OCI-LY1 (cell line): ENCODE measurements around the gene GLIPR2.

Experiments
- H2AFZ ChIP-seq: fragments of 200-600 bp; sonication (generic), shearing (Covaris generic); 2 replicates; pipeline ENCODE4 v1.6.0; 2014; ENCODE audit warnings: antibody characterized with exemption, mild to moderate bottlenecking, low read length
- H3F3A ChIP-seq: fragments of 200-600 bp; sonication (generic), shearing (Covaris generic); 2 replicates; pipeline ENCODE4 v1.6.0; 2014; ENCODE audit warnings: mild to moderate bottlenecking, antibody characterized with exemption, low read length, moderate library complexity; ENCODE audit not compliant: insufficient read depth
- H3K27ac ChIP-seq: fragments of 200-600 bp; sonication (generic); 2 replicates; pipeline ENCODE4 v1.5.1; 2014; ENCODE audit warnings: low read length, mixed run types, mild to moderate bottlenecking, low read depth; ENCODE audit not compliant: poor library complexity, severe bottlenecking
- H3K27me3 ChIP-seq: fragments of 200-600 bp; sonication (generic); 2 replicates; pipeline ENCODE4 v1.6.0; 2014; ENCODE audit warnings: antibody characterized with exemption, mild to moderate bottlenecking, low read length, moderate library complexity; ENCODE audit not compliant: insufficient read depth
- H3K36me3 ChIP-seq: fragments of 200-600 bp; sonication (generic); 2 replicates; pipeline ENCODE4 v1.6.1; 2014; ENCODE audit warnings: mild to moderate bottlenecking, antibody characterized with exemption, low read length, moderate library complexity, mixed read lengths; ENCODE audit not compliant: insufficient read depth
- H3K4me1 ChIP-seq: fragments of 200-600 bp; sonication (generic); 2 replicates; pipeline ENCODE4 v1.5.1; 2014; ENCODE audit warnings: mild to moderate bottlenecking, low read length, moderate library complexity; ENCODE audit not compliant: insufficient read depth, severe bottlenecking
- H3K4me2 ChIP-seq: fragments of 200-600 bp; sonication (generic), shearing (Covaris generic); 2 replicates; pipeline ENCODE4 v1.6.1; 2014; ENCODE audit warnings: low read length
- H3K4me3 ChIP-seq: fragments of 200-600 bp; sonication (generic); 2 replicates; pipeline ENCODE4 v1.5.1; 2014; ENCODE audit warnings: low read length, low read depth, mild to moderate bottlenecking, mixed read lengths; ENCODE audit not compliant: poor library complexity, severe bottlenecking
- H3K79me2 ChIP-seq: fragments of 200-600 bp; shearing (Covaris generic); 2 replicates; pipeline ENCODE4 v1.6.1; 2016; ENCODE audit warnings: mixed run types, low read length, mixed read lengths; ENCODE audit not compliant: insufficient read depth
- H3K9ac ChIP-seq: fragments of 200-600 bp; sonication (generic), shearing (Covaris generic); 2 replicates; pipeline ENCODE4 v1.6.1; 2014; ENCODE audit warnings: mild to moderate bottlenecking, low read length, mixed read lengths
- H3K9me2 ChIP-seq: fragments of 200-600 bp; sonication (generic), shearing (Covaris generic); 2 replicates; pipeline ENCODE4 v1.6.1; 2014; ENCODE audit warnings: low read depth, mild to moderate bottlenecking, low read length, mixed read lengths
- H3K9me3 ChIP-seq: fragments of 200-600 bp; shearing (Covaris generic); 2 replicates; pipeline ENCODE4 v1.6.1; 2014; ENCODE audit warnings: low read length, mixed read lengths
- H4K20me1 ChIP-seq: fragments of 200-600 bp; sonication (generic), shearing (Covaris generic); 2 replicates; pipeline ENCODE4 v1.6.0; 2016; ENCODE audit warnings: mild to moderate bottlenecking, low read length; ENCODE audit not compliant: insufficient read depth
- EZH2 ChIP-seq: fragments of 200-600 bp; sonication (generic), shearing (Covaris generic); IDR thresholded peaks from 2 replicates; pipeline ENCODE4 v1.8.0; 2017; ENCODE audit warnings: borderline replicate concordance, mixed run types, mild to moderate bottlenecking, antibody characterized with exemption, low read length, moderate library complexity, mixed read lengths
- TF ChIP-seq, protein P1 (sequence below): fragments of 200-600 bp; sonication (generic), shearing (Covaris generic); IDR thresholded peaks from 2 replicates; pipeline ENCODE4 v1.5.1; 2017; ENCODE audit warnings: mild to moderate bottlenecking, antibody characterized with exemption, low read length, moderate library complexity, mixed read lengths

Gene GLIPR2

DNA sequence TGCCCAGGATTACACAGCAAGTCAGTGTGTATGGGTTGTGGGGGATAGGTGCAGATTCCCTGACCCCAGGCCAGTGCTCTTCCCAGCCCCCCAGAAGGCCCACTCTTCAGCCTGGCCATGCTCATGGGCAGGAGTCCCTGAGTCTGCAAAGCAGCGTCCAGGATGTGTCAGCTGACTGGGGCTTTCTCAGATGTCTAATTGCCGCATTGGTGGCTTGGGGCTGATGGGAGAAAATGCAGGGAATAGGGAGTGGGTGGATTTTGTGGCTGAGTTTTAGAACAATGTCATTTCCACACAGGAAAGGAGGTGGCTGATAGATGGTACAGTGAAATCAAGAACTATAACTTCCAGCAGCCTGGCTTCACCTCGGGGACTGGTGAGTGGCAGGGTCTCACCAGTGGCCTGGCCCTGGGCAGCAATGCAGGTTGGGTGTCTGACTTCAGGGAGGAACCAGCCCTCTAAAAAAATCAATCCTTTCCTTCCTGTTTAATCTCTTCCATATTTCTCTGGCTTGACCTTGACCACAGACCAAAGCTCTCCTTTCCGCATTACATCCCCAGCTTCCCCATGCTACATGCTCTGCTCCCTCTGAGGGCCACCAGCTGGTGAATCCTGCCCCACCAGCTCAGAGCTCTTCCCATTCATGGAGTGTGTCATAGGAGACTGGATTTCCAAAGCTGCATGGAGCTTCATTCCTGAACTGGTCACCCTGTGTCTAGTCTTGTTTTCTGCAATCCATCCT lies 14.2 kb downstream of the GLIPR2 start:
- TF ChIP-seq, protein P1, sequence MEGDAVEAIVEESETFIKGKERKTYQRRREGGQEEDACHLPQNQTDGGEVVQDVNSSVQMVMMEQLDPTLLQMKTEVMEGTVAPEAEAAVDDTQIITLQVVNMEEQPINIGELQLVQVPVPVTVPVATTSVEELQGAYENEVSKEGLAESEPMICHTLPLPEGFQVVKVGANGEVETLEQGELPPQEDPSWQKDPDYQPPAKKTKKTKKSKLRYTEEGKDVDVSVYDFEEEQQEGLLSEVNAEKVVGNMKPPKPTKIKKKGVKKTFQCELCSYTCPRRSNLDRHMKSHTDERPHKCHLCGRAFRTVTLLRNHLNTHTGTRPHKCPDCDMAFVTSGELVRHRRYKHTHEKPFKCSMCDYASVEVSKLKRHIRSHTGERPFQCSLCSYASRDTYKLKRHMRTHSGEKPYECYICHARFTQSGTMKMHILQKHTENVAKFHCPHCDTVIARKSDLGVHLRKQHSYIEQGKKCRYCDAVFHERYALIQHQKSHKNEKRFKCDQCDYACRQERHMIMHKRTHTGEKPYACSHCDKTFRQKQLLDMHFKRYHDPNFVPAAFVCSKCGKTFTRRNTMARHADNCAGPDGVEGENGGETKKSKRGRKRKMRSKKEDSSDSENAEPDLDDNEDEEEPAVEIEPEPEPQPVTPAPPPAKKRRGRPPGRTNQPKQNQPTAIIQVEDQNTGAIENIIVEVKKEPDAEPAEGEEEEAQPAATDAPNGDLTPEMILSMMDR = no peak
- no peak for TF ChIP-seq EZH2
- Histone ChIP-seq H3K4me1 (peaks cover 40% of the 10 kb centered on the region), H3K9me2 (no peaks in the 10 kb centered on the region), H4K20me1 (no peaks in the 10 kb centered on the region), H3K79me2 (no peaks in the 10 kb centered on the region), H3K36me3 (no peaks in the 10 kb centered on the region), H3K4me2 (no peak overlapping the region; the same call in 1 of the 2 replicates), H3K9ac (no peak overlapping the region), H3F3A (no peaks in the 10 kb centered on the region), H3K4me3 (no peak overlapping the region), H3K27ac (no peak overlapping the region), H3K9me3 (no peaks in the 10 kb centered on the region), H2AFZ (no peak overlapping the region), H3K27me3 (no peaks in the 10 kb centered on the region)

DNA sequence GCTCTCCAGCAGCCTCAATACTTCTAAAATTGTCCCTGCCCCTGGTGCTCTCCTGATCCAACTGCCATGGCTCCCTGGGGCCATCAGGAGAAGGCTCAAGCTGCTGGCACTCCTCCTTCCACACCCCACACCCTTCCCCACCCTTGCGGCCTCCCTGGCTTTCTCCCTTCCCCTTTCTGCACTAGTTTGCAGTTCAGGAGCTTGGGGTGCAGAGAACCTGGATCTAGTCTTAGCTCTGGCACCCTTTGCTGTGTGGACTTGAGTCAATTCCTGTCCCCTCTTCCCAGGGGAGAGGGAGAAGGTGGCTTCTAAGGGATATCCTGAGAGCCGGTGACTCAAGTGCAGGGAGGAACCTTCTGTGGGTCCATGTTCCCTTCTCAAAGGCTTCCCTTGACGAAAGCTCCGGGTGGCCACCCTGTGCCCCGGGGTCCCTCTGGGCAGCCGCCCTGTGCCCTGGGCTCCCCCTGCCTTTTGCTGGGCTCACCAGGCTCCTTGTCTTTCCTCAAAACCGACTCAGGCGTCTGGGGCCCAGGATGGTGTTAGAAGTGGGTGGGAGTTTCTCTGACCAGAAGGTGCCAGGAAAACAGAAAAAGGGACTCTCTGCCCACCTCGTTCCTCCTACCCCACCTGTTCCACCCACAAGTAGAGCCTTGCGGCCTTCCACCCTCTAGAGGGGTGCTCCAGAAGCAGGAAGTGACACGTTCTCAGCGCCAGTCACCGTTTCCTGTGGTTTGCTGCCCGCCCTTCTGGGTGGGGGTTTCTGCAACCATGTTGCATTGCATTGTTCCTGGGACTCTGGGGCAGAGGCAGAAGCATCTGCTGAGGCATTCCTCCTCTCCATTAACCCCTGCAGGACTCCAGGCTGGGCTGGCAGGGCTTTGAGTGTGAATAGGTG lies 15.0 kb downstream of the GLIPR2 start:
- Histone ChIP-seq H3K27ac (peak overlapping the region; percentile 19), H3K79me2 (no peaks in the 10 kb centered on the region), H3K9me3 (no peaks in the 10 kb centered on the region), H3K4me2 (peak overlapping the region; percentile 60), H3K27me3 (no peaks in the 10 kb centered on the region), H3K36me3 (no peaks in the 10 kb centered on the region), H4K20me1 (no peaks in the 10 kb centered on the region), H3K9me2 (no peaks in the 10 kb centered on the region), H3K4me1 (peaks cover 40% of the 10 kb centered on the region), H3K9ac (peak overlapping the region; percentile 38; the same call in 1 of the 2 replicates), H2AFZ (peak overlapping the region; percentile 99), H3K4me3 (peak overlapping the region; percentile 47), H3F3A (no peaks in the 10 kb centered on the region)
- TF ChIP-seq EZH2 = no peak
- TF ChIP-seq, protein P1 = no peak

DNA sequence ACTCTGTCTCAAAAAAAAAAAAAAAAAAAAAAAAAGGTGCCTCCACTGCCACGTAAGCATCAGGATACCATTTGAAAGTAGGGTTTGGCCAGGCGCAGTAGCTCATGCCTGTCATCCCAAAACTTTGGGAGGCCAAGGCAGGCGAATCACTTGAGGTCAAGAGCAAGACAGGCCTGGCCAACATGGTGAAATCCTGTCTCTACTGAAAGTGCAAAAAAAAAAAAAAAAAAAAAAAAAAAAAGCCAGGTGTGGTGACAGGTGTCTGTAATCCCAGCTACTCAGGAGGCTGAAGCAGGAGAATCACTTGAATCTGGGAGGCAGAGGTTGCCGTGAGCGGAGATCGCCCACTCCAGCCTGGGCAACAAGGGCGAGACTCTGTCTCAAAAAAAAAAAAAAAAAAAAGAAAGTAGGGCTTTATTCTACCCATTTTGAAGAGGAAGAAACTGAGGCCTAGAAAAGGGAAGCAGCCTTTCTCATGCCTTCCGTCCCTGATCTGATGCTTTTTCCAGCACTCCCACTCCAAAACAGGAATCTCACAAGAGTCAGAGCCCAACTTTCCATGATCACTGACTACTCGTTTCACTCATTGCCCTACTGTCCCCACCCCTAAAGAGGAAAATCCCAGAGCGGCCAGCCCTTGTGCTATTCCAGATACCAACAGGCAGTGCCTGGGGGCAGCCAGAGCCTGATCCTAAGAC lies 16.4 kb downstream of the GLIPR2 start:
- Histone ChIP-seq H3K9me3 (no peaks in the 10 kb centered on the region), H3K27me3 (no peaks in the 10 kb centered on the region), H3K4me1 (peaks cover 40% of the 10 kb centered on the region), H4K20me1 (no peaks in the 10 kb centered on the region), H3K79me2 (no peaks in the 10 kb centered on the region), H3K27ac (no peak overlapping the region), H2AFZ (no peak overlapping the region), H3F3A (no peaks in the 10 kb centered on the region), H3K36me3 (no peaks in the 10 kb centered on the region), H3K4me3 (no peak overlapping the region), H3K9me2 (no peaks in the 10 kb centered on the region), H3K4me2 (peak overlapping the region; percentile 3; the same call in 1 of the 2 replicates), H3K9ac (no peak overlapping the region)
- TF ChIP-seq EZH2 = no peak
